ENCODE results near the gene GPR141. TPM values are rescaled to one million over a fixed set of nuclear protein-coding genes. Genes with fewer than 3 reads are reported as not detected.

The GPR141 gene
- total RNA-seq, 1 donor, result not detected

GRCh38 chr7:37657816-37658215 is 25.8 kb upstream of the GPR141 start:
- no peak for DNase-seq (ENCODE audit: low read depth)
- no peak overlapping the region for H3K4me3 ChIP-seq (ENCODE audit: low read depth, low read length)
- TF ChIP-seq CTCF (IDR thresholded peaks at IDR 0.05; ENCODE audit: insufficient read depth, low read depth, low read length), result no peak

- no peak for TF ChIP-seq CTCF (IDR thresholded peaks at IDR 0.05; ENCODE audit: insufficient read depth, low read depth, low read length)
- no peak overlapping the region for H3K4me3 ChIP-seq (ENCODE audit: low read depth, low read length)
- no peak for DNase-seq (ENCODE audit: low read depth)
Measured at GRCh38 chr7:37659971-37660565, 23.5 kb upstream of the GPR141 start.

- TF ChIP-seq CTCF (IDR thresholded peaks at IDR 0.05; ENCODE audit: insufficient read depth, low read depth, low read length), result no peak
- DNase-seq (ENCODE audit: low read depth), result no peak
- no peak overlapping the region for H3K4me3 ChIP-seq (ENCODE audit: low read depth, low read length)
Measured at GRCh38 chr7:37660614-37661013, 23.0 kb upstream of the GPR141 start.

GRCh38 chr7:37663693-37664092 is 19.9 kb upstream of the GPR141 start:
- no peak for TF ChIP-seq CTCF (IDR thresholded peaks at IDR 0.05; ENCODE audit: insufficient read depth, low read depth, low read length)
- no peak for DNase-seq (ENCODE audit: low read depth)
- H3K4me3 ChIP-seq (ENCODE audit: low read depth, low read length), result no peak overlapping the region

- H3K4me3 ChIP-seq (ENCODE audit: low read depth, low read length), result no peak overlapping the region
Measured at GRCh38 chr7:37665352-37666022, 18.1 kb upstream of the GPR141 start.

GRCh38 chr7:37666026-37666799 is 17.4 kb upstream of the GPR141 start:
- DNase-seq (ENCODE audit: low read depth), result no peak
- no peak for TF ChIP-seq CTCF (IDR thresholded peaks at IDR 0.05; ENCODE audit: insufficient read depth, low read depth, low read length)
- H3K4me3 ChIP-seq (ENCODE audit: low read depth, low read length), result no peak overlapping the region

More at GRCh38 chr7:37665352-37666022, 18.1 kb upstream of the GPR141 start:
- no peak for TF ChIP-seq CTCF (IDR thresholded peaks at IDR 0.05; ENCODE audit: insufficient read depth, low read depth, low read length)
- no peak for DNase-seq (ENCODE audit: low read depth)

Measured in fibroblast of villous mesenchyme (primary cell).